H9 (cell line): Measurements from ENCODE around the gene CLDN22. TPM values are rescaled to one million over a fixed set of nuclear protein-coding genes. Genes with fewer than 3 reads are reported as not detected.

Experiments used
- DNase-seq: peaks from one replicate; pipeline ENCODE4 v3.0.0-alpha.2; 2017
- H2AFZ ChIP-seq: one replicate; pipeline ENCODE4 v1.6.1; 2013; ENCODE audit warnings: mild to moderate bottlenecking, low read length, control low read depth, moderate library complexity
- H2AK5ac ChIP-seq: 2 replicates; pipeline ENCODE4 v1.6.1; 2013; ENCODE audit warnings: low read length, control low read depth, mixed read lengths; ENCODE audit not compliant: insufficient read length
- H2BK120ac ChIP-seq: one replicate; pipeline ENCODE4 v1.6.1; 2013; ENCODE audit warnings: low read depth, mild to moderate bottlenecking, low read length, control low read depth, inconsistent platforms; ENCODE audit not compliant: poor library complexity, severe bottlenecking
- H2BK12ac ChIP-seq: 2 replicates; pipeline ENCODE4 v1.6.1; 2013; ENCODE audit warnings: low read length, control low read depth, mixed read lengths, low read depth; ENCODE audit not compliant: insufficient read length
- H2BK15ac ChIP-seq: 2 replicates; pipeline ENCODE4 v1.6.1; 2013; ENCODE audit warnings: low read depth, low read length, control low read depth
- H2BK20ac ChIP-seq: one replicate; pipeline ENCODE4 v1.6.1; 2013; ENCODE audit warnings: low read depth, mild to moderate bottlenecking, low read length, control low read depth, inconsistent platforms; ENCODE audit not compliant: poor library complexity, severe bottlenecking
- H2BK5ac ChIP-seq: 2 replicates; pipeline ENCODE4 v1.6.1; 2013; ENCODE audit warnings: low read length, control low read depth, mixed read lengths; ENCODE audit not compliant: insufficient read length
- H3K14ac ChIP-seq: 2 replicates; pipeline ENCODE4 v1.6.1; 2013; ENCODE audit warnings: low read length, control low read depth; ENCODE audit not compliant: insufficient read depth
- H3K18ac ChIP-seq: 2 replicates; pipeline ENCODE4 v1.6.1; 2013; ENCODE audit warnings: low read depth, mild to moderate bottlenecking, mixed read lengths, low read length, control low read depth; ENCODE audit not compliant: insufficient read length
- H3K23ac ChIP-seq: 2 replicates; pipeline ENCODE4 v1.6.1; 2013; ENCODE audit warnings: low read length, control low read depth, mixed read lengths, low read depth; ENCODE audit not compliant: insufficient read length
- H3K23me2 ChIP-seq: 2 replicates; pipeline ENCODE4 v1.6.1; 2013; ENCODE audit warnings: low read depth, mild to moderate bottlenecking, mixed read lengths, low read length, control low read depth; ENCODE audit not compliant: insufficient read length, poor library complexity, severe bottlenecking
- H3K27ac ChIP-seq: 2 replicates; pipeline ENCODE4 v1.5.1; 2013; ENCODE audit warnings: low read length, control low read depth, mixed read lengths, low read depth; ENCODE audit not compliant: insufficient read length
- H3K27me3 ChIP-seq: 2 replicates; pipeline ENCODE4 v1.6.1; 2013; ENCODE audit warnings: low read length, control low read depth, inconsistent platforms; ENCODE audit not compliant: insufficient read depth
- H3K4ac ChIP-seq: 2 replicates; pipeline ENCODE4 v1.6.1; 2013; ENCODE audit warnings: low read depth, mild to moderate bottlenecking, control low read depth, inconsistent platforms, low read length, moderate library complexity
- H3K4me1 ChIP-seq: 2 replicates; pipeline ENCODE4 v1.6.1; 2013; ENCODE audit warnings: low read length, control low read depth, inconsistent platforms; ENCODE audit not compliant: insufficient read depth
- H3K4me2 ChIP-seq: 2 replicates; pipeline ENCODE4 v1.6.1; 2013; ENCODE audit warnings: low read length, control low read depth, mixed read lengths; ENCODE audit not compliant: insufficient read length, insufficient read depth
- H3K56ac ChIP-seq: 2 replicates; pipeline ENCODE4 v1.6.1; 2013; ENCODE audit warnings: low read depth, mild to moderate bottlenecking, mixed read lengths, low read length, control low read depth; ENCODE audit not compliant: insufficient read length
- H3K79me1 ChIP-seq: 2 replicates; pipeline ENCODE4 v1.6.1; 2013; ENCODE audit warnings: low read depth, mild to moderate bottlenecking, moderate library complexity, low read length, control low read depth, inconsistent platforms; ENCODE audit not compliant: insufficient read depth, poor library complexity, severe bottlenecking
- H3K79me2 ChIP-seq: 2 replicates; pipeline ENCODE4 v1.6.1; 2013; ENCODE audit warnings: low read length, control low read depth, inconsistent platforms; ENCODE audit not compliant: insufficient read depth
- H3K9ac ChIP-seq: 2 replicates; pipeline ENCODE4 v1.6.1; 2013; ENCODE audit warnings: low read length, control low read depth, mixed read lengths; ENCODE audit not compliant: insufficient read length; ENCODE audit errors: extremely low read depth
- H3K9me3 ChIP-seq: one replicate; pipeline ENCODE4 v1.6.1; 2013; ENCODE audit warnings: low read depth, low read length, inconsistent platforms; ENCODE audit not compliant: control insufficient read depth
- H3T11ph ChIP-seq: one replicate; pipeline ENCODE4 v1.6.1; 2013; ENCODE audit warnings: mild to moderate bottlenecking, low read length, control low read depth, inconsistent platforms
- H4K20me1 ChIP-seq: one replicate; pipeline ENCODE4 v1.6.1; 2013; ENCODE audit not compliant: control insufficient read depth, insufficient read length, insufficient read depth
- H4K5ac ChIP-seq: 2 replicates; pipeline ENCODE4 v1.6.1; 2013; ENCODE audit warnings: low read depth, mild to moderate bottlenecking, mixed read lengths, low read length, control low read depth; ENCODE audit not compliant: insufficient read length
- H4K8ac ChIP-seq: replicated peaks from 2 replicates; pipeline ENCODE4 v1.6.1; 2013; ENCODE audit warnings: low read length, control low read depth, mixed read lengths, low read depth; ENCODE audit not compliant: insufficient read length
- H4K91ac ChIP-seq: 2 replicates; pipeline ENCODE4 v1.6.1; 2013; ENCODE audit warnings: low read depth, mild to moderate bottlenecking, moderate library complexity, mixed read lengths, low read length, control low read depth; ENCODE audit not compliant: insufficient read length
- H3K27ac Mint-ChIP-seq, 3 experiments: 2 replicates in 2 of 3; 3 replicates in 1 of 3; pipeline ENCODE4 v1.8.0; 2020 to 2021; ENCODE audit warnings: mixed read lengths in 3 of 3, mild to moderate bottlenecking in 1 of 3, moderate library complexity in 1 of 3
- H3K27me3 Mint-ChIP-seq: 2 replicates; pipeline ENCODE4 v1.8.0; 2021; ENCODE audit warnings: low read depth, mild to moderate bottlenecking, moderate library complexity, mixed read lengths
- H3K36me3 Mint-ChIP-seq, 3 experiments: 2 replicates in 2 of 3; 3 replicates in 1 of 3; pipeline ENCODE4 v1.8.0; 2020 to 2021; ENCODE audit warnings: low read depth in 3 of 3, mixed read lengths in 3 of 3; ENCODE audit not compliant: insufficient read depth in 1 of 3
- H3K4me1 Mint-ChIP-seq, 2 experiments: 2 replicates each; pipeline ENCODE4 v1.8.0; 2020; ENCODE audit warnings: mixed read lengths in 2 of 2
- H3K4me3 Mint-ChIP-seq, 2 experiments: 2 replicates in 1 of 2; 3 replicates in 1 of 2; pipeline ENCODE4 v1.8.0; 2020 to 2021; ENCODE audit warnings: mild to moderate bottlenecking in 2 of 2, mixed read lengths in 2 of 2, moderate library complexity in 1 of 2
- H3K9me3 Mint-ChIP-seq, 2 experiments: 2 replicates in 1 of 2; 3 replicates in 1 of 2; pipeline ENCODE4 v1.8.0; 2020; ENCODE audit warnings: mild to moderate bottlenecking in 2 of 2, mixed read lengths in 2 of 2, moderate library complexity in 1 of 2
- CTCF ChIP-seq: fragments of 200-600 bp; sonication (generic); conservative IDR thresholded peaks from 3 replicates; pipeline ENCODE4 v1.8.0; 2021; ENCODE audit warnings: antibody characterized with exemption, mild to moderate bottlenecking
- WGBS: extraction: QIAGEN DNeasy Blood & Tissue Kit; methylation state at CpG from one replicate; pipeline ENCODE4 v1.1.7; 2013; ENCODE audit warnings: missing lambda C conversion rate, low lambda C conversion rate, mixed read lengths; ENCODE audit not compliant: insufficient read length; ENCODE audit errors: extremely low coverage; 5-methylcytosine and 5-hydroxymethylcytosine counted together
- total RNA-seq: library from RNA; stranded (reverse); gene quantifications from 2 replicates; pipeline ENCODE4 v1.2.1, GENCODE V29; 2021

Gene CLDN22
- total RNA-seq, 1 experiment from 2014 or later: not detected

- Histone ChIP-seq H3K14ac (no peak overlapping the region), H3K23me2 (no peaks in the 10 kb centered on the region), H2BK12ac (no peak overlapping the region), H2AK5ac (no peak overlapping the region), H4K5ac (no peak overlapping the region), H3T11ph (no peak overlapping the region), H3K27me3 (no peaks in the 10 kb centered on the region), H3K27ac (no peak overlapping the region), H4K8ac (no peak overlapping the region), H3K18ac (no peak overlapping the region), H2BK5ac (no peak overlapping the region), H2AFZ (no peak overlapping the region), H3K23ac (no peak overlapping the region), H3K9me3 (no peaks in the 10 kb centered on the region), H2BK15ac (no peak overlapping the region), H3K4me2 (no peak overlapping the region), H2BK120ac (no peak overlapping the region), H4K20me1 (no peaks in the 10 kb centered on the region), H4K91ac (no peak overlapping the region), H3K4ac (no peak overlapping the region), H2BK20ac (no peak overlapping the region), H3K4me1 (no peaks in the 10 kb centered on the region), H3K56ac (no peak overlapping the region), H3K79me2 (no peaks in the 10 kb centered on the region), H3K79me1 (no peaks in the 10 kb centered on the region), H3K9ac (no peak overlapping the region)
- no CpG with 5 or more reads among the region's 9 CpGs for WGBS
- Mint-ChIP-seq H3K4me3 (no peak overlapping the region), H3K4me1 (peaks cover 0 to 4% of the 10 kb centered on the region in 2 experiments; a peak in 1 of 4 replicates), H3K27me3 (peaks cover 3% of the 10 kb centered on the region), H3K27ac (no peak overlapping the region), H3K9me3 (no peaks in the 10 kb centered on the region; a peak in 1 of 5 replicates), H3K36me3 (no peaks in the 10 kb centered on the region; a peak in 1 of 7 replicates)
- no peak for DNase-seq
- TF ChIP-seq CTCF: no peak
Observed at GRCh38 chr4:183337349-183337748, 17.3 kb upstream of the CLDN22 start.
